T-helper 1 cell treated with Interleukin-12 subunit alpha and Interleukin-12 subunit beta and Interleukin-4 antibody, amounts not matched to agents 30 μg/mL and 1 μg/mL, for 36 hours (primary cell): ENCODE measurements around the gene SLC4A4.

ENCODE experiments used
- H3K27ac Mint-ChIP-seq: one replicate; pipeline ENCODE4 v1.8.0; 2021; ENCODE audit warnings: mild to moderate bottlenecking, mixed read lengths
- H3K27me3 Mint-ChIP-seq: one replicate; pipeline ENCODE4 v1.8.0; 2021; ENCODE audit warnings: low read depth, mixed read lengths
- H3K36me3 Mint-ChIP-seq: one replicate; pipeline ENCODE4 v1.8.0; 2021; ENCODE audit warnings: low read depth, mixed read lengths
- H3K4me1 Mint-ChIP-seq: one replicate; pipeline ENCODE4 v1.8.0; 2021; ENCODE audit warnings: low read depth, mixed read lengths
- H3K4me3 Mint-ChIP-seq: one replicate; pipeline ENCODE4 v1.8.0; 2021; ENCODE audit warnings: mild to moderate bottlenecking, moderate library complexity, mixed read lengths
- H3K9me3 Mint-ChIP-seq: one replicate; pipeline ENCODE4 v1.8.0; 2021; ENCODE audit warnings: mixed read lengths

SLC4A4 gene

DNA sequence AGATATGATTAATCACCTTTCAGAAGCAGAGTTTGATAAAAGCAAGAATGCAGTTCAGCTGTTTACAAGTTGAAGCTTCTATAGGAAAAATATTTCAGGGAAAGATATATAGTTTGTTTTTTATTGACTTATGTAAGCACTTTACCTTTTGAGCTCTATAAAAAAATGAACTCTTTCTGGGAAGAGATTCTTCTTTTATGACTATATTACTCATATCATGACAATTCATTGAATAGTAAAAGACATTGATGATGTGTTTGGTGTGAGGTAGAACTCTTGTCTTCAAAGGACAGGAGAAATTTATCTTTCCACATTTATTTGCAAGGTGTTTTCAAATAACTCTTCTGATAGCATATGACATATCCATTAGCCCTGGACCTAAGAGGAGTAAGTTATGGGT lies 156.6 kb downstream of the SLC4A4 start:
- Mint-ChIP-seq H3K36me3 (no peaks in the 10 kb centered on the region), H3K4me1 (no peaks in the 10 kb centered on the region), H3K9me3 (no peaks in the 10 kb centered on the region), H3K4me3 (no peak overlapping the region), H3K27ac (no peak overlapping the region), H3K27me3 (no peaks in the 10 kb centered on the region)

DNA sequence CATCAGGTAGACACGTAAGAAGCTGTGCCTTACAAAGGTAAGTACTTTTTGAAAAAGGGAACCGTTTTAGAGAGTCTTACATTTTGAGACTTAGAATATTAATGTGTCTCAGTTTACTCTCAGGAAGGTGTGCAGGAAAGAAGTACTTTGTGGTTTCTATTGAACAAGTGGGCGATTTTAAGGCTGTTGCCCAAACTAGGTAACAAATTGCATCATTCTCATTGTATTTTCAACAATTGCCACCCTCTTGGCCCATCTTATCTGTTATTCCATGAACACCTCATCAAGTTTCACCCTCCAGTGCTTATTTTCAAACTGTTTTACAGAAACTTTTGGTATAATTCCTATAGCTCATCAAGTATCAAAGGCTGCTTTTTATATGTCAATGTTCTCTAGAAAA lies 158.3 kb downstream of the SLC4A4 start:
- no peak overlapping the region for H3K4me3 Mint-ChIP-seq
- no peaks in the 10 kb centered on the region for H3K9me3 Mint-ChIP-seq
- H3K36me3 Mint-ChIP-seq, result no peaks in the 10 kb centered on the region
- no peak overlapping the region for H3K27ac Mint-ChIP-seq
- H3K4me1 Mint-ChIP-seq, result no peaks in the 10 kb centered on the region
- no peaks in the 10 kb centered on the region for H3K27me3 Mint-ChIP-seq

DNA sequence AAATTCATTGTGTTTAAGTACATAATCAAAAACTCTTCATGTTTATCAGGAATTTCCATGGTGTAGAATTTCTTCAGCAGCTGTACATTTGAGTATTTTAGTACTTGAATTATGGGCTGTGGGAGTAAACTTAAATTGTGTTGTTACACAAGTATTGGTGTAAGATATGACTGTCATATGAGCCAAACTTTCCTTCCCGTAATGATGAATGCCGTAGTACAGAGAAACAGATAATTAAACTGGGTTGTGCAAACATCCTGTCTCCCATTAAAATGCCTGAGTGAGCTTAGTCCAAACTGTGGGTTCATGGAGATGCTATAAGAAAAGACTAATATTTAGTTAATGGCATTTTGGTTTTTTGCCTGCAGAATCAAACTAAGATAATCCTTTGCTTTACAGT lies 159.2 kb downstream of the SLC4A4 start:
- Mint-ChIP-seq H3K4me1 (no peaks in the 10 kb centered on the region), H3K9me3 (no peaks in the 10 kb centered on the region), H3K36me3 (no peaks in the 10 kb centered on the region), H3K4me3 (no peak overlapping the region), H3K27ac (no peak overlapping the region), H3K27me3 (no peaks in the 10 kb centered on the region)

DNA sequence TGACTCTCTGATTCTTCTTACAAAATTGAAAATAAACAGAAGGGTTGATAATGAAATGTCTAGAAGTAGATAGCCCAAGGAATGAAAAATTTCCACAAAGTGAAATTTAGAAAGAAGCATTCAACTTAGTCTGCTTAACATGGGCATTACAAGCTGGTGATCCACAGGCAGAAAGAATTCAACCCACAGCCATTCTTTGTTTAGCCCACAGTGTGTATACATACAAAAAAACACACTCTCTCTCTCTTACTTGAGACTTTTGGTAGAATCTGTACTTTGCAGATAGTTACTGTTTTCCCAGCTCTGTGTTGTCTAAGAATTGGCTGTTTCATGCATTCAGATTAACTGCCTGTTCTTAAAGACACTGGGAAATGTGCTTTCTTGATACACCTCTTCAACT lies 159.8 kb downstream of the SLC4A4 start:
- no peaks in the 10 kb centered on the region for H3K27me3 Mint-ChIP-seq
- H3K36me3 Mint-ChIP-seq, result no peaks in the 10 kb centered on the region
- H3K4me3 Mint-ChIP-seq, result no peak overlapping the region
- no peaks in the 10 kb centered on the region for H3K4me1 Mint-ChIP-seq
- no peaks in the 10 kb centered on the region for H3K9me3 Mint-ChIP-seq
- no peak overlapping the region for H3K27ac Mint-ChIP-seq

DNA sequence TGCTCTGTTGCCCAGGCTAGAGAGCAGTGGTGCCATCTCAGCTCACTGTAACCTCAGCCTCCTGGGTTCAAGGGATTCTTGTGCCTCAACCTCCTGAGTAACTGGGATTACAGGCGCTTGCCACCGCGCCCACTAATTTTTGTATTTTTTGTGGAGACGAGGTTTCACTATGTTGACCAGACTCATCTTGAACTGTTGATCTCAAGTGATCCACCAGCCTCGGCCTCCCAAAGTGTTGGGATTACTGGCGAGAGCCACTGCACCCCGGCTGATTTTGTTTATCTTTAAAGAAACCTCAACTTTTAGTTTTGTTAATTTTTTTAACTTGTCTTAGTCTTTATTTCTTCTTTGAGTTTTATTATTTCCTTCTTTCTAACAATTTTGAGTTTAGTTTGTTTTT lies 163.2 kb downstream of the SLC4A4 start:
- Mint-ChIP-seq H3K4me3 (no peak overlapping the region), H3K27me3 (no peaks in the 10 kb centered on the region), H3K27ac (no peak overlapping the region), H3K36me3 (no peaks in the 10 kb centered on the region), H3K4me1 (no peaks in the 10 kb centered on the region), H3K9me3 (no peaks in the 10 kb centered on the region)

DNA sequence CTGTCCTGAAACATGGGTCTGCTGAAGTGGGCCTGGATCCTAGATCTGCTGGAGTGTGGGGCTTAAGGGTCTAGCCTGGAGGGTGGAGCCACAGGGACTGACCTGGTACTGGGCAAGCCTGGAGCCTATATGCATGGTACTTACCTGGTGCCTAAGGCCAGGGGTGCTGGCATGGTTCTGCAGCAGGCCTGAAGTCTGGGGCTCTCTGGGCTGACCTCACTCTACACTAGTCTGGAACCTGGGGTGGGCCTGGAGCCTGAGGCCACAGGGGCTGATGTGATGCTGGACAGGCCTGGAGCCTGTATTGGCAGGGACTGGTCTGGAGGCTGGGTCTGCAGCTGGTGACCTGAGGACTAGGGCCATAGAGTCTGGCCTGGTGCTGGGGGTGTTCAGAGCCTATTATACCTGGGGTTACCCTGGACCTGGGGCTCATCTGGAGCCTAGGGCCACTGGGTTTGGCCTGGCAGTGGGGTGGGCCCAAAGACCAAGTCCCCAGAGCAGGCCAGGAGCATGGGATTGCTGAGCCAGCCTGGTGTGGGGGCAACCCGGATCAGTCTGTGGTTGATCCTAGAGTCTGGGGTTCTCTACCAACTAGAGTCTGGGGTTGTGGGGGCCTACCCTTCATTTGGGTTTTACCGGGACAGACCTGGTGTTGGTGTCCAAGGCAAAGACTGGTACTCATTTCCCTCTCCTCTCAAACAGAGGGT lies 179.6 kb downstream of the SLC4A4 start:
- no peaks in the 10 kb centered on the region for H3K4me1 Mint-ChIP-seq
- no peaks in the 10 kb centered on the region for H3K36me3 Mint-ChIP-seq
- H3K27ac Mint-ChIP-seq, result no peak overlapping the region
- H3K27me3 Mint-ChIP-seq, result no peaks in the 10 kb centered on the region
- no peak overlapping the region for H3K4me3 Mint-ChIP-seq
- peaks cover 5% of the 10 kb centered on the region for H3K9me3 Mint-ChIP-seq

DNA sequence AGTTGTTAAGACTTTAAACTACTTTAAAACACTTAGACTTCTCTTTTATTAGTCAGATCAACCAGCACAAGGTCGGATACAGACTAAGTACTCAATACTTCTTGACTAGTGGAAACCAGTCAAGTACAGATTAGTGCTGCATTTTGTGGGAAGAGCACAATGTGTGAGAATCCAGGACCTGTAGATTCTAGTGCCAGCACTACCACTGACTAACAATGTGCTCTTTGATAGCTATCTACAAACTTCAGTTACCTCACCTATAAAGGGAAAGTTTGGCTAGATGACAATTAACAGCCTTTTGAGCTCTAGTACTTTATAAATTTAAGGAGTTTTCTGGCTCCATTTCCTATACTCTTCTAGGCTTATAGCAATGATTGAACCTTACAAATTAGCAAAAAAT lies 181.5 kb downstream of the SLC4A4 start:
- H3K27ac Mint-ChIP-seq, result no peak overlapping the region

DNA sequence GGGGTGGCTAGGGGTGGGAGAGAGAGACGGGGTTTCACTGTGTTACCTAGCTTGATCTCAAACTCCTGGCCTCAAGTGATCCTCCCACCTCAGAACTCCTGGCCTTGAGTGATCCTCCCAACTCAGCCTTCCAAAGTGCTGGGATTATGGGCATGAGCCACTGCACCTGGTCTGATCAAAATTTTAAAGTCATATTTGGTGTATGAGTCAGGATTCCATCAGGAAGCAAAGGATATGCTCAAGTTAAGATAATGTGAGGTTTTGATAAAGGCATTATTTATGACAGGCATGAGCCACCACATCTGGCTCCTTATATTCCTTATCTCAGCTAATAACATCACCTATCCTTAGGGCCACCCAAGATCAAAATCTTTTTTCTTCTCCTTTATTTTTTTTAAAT lies 182.0 kb downstream of the SLC4A4 start:
- Mint-ChIP-seq H3K27ac (no peak overlapping the region), H3K36me3 (no peaks in the 10 kb centered on the region), H3K27me3 (no peaks in the 10 kb centered on the region), H3K4me3 (no peak overlapping the region), H3K4me1 (no peaks in the 10 kb centered on the region), H3K9me3 (peaks cover 5% of the 10 kb centered on the region)

More for the DNA sequence above, 181.5 kb downstream of the SLC4A4 start:
- Mint-ChIP-seq H3K36me3 (no peaks in the 10 kb centered on the region), H3K9me3 (peaks cover 5% of the 10 kb centered on the region), H3K4me3 (no peak overlapping the region), H3K27me3 (no peaks in the 10 kb centered on the region), H3K4me1 (no peaks in the 10 kb centered on the region)

DNA sequence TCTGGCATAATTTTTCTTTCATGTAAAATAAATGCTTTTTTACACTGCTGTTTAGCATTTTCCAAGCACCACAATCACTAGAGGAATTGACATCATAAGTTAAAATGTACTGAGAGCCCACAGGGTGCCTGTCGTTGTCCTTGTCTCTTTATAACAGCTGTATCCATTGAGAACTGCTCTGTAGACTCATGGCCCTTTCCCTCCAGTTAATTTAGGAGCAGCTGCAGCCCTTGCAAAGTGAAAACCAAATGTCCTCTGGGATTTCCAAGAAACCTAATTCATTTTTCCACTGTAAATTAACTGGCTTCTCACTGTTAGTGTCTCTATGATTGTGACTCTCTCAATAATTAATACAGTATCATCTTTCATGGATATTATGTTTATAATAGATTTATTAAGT lies 185.9 kb downstream of the SLC4A4 start:
- no peak overlapping the region for H3K4me3 Mint-ChIP-seq
- no peaks in the 10 kb centered on the region for H3K36me3 Mint-ChIP-seq
- H3K27me3 Mint-ChIP-seq, result no peaks in the 10 kb centered on the region
- H3K27ac Mint-ChIP-seq, result no peak overlapping the region
- no peaks in the 10 kb centered on the region for H3K4me1 Mint-ChIP-seq
- no peaks in the 10 kb centered on the region for H3K9me3 Mint-ChIP-seq

DNA sequence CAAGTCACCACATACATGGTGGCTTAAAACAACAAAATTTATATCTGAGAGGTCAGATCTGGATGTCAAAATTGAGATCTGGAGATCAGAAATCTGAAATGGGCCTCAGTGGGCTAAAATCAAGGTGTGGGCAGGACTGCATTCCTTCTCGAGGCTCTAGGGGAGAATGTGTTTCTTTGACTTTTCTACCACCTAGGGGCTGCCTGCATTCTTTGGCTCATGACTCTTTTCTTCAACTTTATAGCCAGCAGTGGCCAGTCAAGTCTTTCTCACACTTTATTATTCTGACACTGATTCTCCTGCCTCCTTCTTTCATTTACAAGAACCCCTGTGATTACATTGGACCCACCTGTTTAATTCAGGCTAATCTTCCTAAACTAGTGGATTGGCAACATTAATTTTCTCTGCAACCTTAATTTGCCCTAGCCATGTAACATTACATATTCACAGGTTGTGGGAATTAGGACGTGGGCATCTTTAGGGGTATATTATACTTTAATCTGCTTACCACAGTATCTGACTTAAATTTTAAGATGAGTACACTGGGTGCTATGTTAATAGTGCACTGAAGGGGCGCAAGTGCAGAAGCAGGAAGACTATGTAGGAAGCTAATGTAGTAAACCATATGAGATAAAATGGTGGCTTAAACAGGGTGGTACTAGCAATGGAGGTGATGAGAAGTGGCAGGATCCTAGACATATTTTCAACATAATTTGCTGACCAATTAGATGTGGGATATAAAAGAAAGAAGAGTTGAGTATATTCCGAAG lies 188.0 kb downstream of the SLC4A4 start:
- Mint-ChIP-seq H3K9me3 (no peaks in the 10 kb centered on the region), H3K4me3 (no peak overlapping the region), H3K36me3 (no peaks in the 10 kb centered on the region), H3K27ac (no peak overlapping the region), H3K27me3 (no peaks in the 10 kb centered on the region), H3K4me1 (no peaks in the 10 kb centered on the region)

DNA sequence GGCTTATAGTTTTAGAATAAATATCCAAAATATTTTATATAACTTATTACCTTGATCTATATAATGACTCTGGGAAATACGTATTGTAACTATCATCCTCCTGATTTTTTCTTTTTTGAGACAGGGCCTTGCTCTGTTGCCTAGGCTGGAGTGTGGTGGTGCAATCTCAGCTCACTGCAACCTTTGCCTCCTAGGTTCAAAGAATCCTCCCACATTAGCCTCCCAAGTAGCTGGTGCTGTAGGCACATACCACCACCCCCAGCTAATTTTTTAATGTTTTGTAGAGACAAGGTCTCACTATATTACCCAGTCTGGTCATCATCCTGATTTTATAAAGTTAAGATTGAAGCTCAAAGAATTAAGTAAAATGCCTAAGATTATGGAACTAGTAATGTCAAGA lies 193.6 kb downstream of the SLC4A4 start:
- H3K4me1 Mint-ChIP-seq, result no peaks in the 10 kb centered on the region
- H3K36me3 Mint-ChIP-seq, result no peaks in the 10 kb centered on the region
- no peaks in the 10 kb centered on the region for H3K27me3 Mint-ChIP-seq
- no peak overlapping the region for H3K4me3 Mint-ChIP-seq
- no peak overlapping the region for H3K27ac Mint-ChIP-seq
- H3K9me3 Mint-ChIP-seq, result no peaks in the 10 kb centered on the region

DNA sequence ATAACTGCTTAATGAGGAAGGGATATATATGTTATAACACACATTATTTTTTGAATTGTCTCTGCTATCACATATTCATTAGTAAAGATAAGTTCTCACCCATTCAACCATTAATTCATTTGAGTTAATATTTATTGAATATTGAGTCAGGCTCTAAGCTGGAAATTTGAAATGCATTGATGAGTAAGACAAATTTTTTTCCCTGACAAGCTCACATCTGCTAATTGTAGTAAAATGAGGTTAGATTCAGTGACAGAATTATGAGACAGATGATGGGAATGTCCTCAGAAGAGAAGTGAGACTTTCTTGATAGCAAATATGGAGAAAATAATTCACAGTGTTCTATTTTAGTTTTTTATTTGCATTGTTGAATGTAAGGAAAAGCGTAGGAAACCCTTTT lies 194.3 kb downstream of the SLC4A4 start:
- H3K9me3 Mint-ChIP-seq, result no peaks in the 10 kb centered on the region
- H3K4me3 Mint-ChIP-seq, result no peak overlapping the region
- no peaks in the 10 kb centered on the region for H3K4me1 Mint-ChIP-seq
- no peaks in the 10 kb centered on the region for H3K36me3 Mint-ChIP-seq
- H3K27me3 Mint-ChIP-seq, result no peaks in the 10 kb centered on the region
- no peak overlapping the region for H3K27ac Mint-ChIP-seq

DNA sequence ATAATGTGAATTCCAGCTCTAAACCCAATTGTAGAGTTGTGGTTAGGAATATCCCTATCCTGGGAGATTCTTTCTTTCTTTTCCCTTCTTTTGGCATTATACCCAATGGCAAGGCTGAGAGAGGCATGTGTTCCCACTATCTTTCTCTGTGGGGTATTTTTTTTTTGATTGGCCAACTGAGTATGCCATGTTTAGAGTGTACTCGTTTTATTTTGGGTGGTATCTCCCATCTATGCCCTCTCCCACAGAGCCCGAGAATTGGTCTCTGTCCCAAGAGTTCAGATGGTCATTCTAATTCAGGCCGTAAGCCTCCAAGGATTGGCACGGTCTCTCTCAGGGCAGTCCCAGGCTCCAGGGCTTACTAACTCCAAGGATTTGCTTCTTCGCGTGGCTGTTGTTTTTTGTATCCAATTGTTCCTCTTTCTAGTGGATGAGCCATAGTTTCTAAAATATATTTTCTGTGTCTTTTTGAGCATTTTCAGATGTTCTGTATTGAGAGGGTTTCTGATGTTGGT lies 198.8 kb downstream of the SLC4A4 start:
- Mint-ChIP-seq H3K9me3 (no peaks in the 10 kb centered on the region), H3K4me1 (no peaks in the 10 kb centered on the region), H3K27ac (no peak overlapping the region), H3K4me3 (no peak overlapping the region), H3K36me3 (no peaks in the 10 kb centered on the region), H3K27me3 (no peaks in the 10 kb centered on the region)

DNA sequence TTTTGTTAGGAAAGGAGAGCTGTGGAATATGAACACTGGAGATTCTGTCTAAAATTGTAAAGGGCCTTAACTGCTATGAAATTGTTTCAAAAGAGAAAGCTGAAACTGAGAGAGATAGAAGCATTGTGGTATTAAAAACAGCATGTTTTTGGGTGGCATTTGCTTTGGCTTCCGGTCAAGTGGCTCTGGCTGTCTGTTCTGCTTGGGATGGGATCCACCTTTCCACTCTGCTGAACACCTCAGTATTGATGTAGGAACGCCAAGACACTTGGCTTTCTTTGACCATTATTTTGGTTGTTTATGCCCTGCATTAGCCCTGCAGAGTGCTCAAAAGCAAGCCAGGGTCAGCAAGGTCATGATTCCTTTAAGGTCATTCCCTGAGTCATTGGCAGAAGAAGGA lies 199.7 kb downstream of the SLC4A4 start:
- H3K27ac Mint-ChIP-seq, result no peak overlapping the region
- H3K4me1 Mint-ChIP-seq, result no peaks in the 10 kb centered on the region
- no peaks in the 10 kb centered on the region for H3K9me3 Mint-ChIP-seq
- no peaks in the 10 kb centered on the region for H3K27me3 Mint-ChIP-seq
- no peak overlapping the region for H3K4me3 Mint-ChIP-seq
- H3K36me3 Mint-ChIP-seq, result no peaks in the 10 kb centered on the region

DNA sequence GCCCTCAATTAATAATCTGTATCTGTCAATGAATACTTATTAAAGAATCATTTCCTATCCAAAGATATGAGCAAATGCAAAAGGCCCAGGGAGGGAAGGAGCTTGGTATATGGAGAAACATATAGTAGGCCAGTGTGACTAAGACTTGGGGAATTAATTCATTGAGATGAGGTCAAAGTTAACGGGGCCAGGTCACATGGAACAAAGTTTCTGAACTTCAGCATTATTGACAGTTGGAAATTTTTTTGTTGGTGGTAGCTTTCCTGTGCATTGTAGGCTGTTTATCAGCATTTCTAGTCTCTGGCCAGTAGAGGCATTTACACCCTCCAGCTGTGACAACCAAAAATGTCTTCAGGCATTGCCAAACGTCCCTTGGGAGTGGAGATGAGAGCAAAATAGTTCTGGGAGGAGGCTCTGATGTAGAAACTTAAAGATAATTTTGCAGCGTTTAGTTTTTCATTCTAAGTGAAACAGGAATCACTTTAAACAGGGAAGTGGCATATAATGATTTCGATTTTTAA lies 202.0 kb downstream of the SLC4A4 start:
- Mint-ChIP-seq H3K9me3 (no peaks in the 10 kb centered on the region), H3K27me3 (no peaks in the 10 kb centered on the region), H3K4me1 (no peaks in the 10 kb centered on the region), H3K36me3 (no peaks in the 10 kb centered on the region), H3K4me3 (no peak overlapping the region), H3K27ac (no peak overlapping the region)
